Right renal cortex interstitium (tissue), 3 donors: ENCODE data around the gene DHRS9. TPM values are rescaled to one million over a fixed set of nuclear protein-coding genes. Genes with fewer than 3 reads are reported as not detected.

ENCODE experiments used
- DNase-seq, 3 donors: peaks; one replicate each; pipeline ENCODE4 v3.0.0-alpha.2; 2013; ENCODE audit warnings: low read depth in 3 of 3, low spot score in 2 of 3
- polyA plus RNA-seq, 3 donors: library from polyadenylated mRNA; unstranded; fragments of 120-200 nt; gene quantifications; one replicate each; pipeline ENCODE4 v1.2.1, GENCODE V29; 2013; ENCODE audit not compliant: insufficient read length in 3 of 3

The DHRS9 gene
- polyA plus RNA-seq, 3 donors, result 0.50 to 1.3 (median 0.93) TPM

- DNase-seq, result no peak
Observed at GRCh38 chr2:169093535-169093934, 24.2 kb downstream of the DHRS9 start.

- DNase-seq, result no peak
Observed at GRCh38 chr2:169094676-169095075, 25.3 kb downstream of the DHRS9 start.

- no peak for DNase-seq
Observed at GRCh38 chr2:169095621-169096105, 26.3 kb downstream of the DHRS9 start.

- no peak for DNase-seq
Observed at GRCh38 chr2:169104848-169105247, 35.5 kb downstream of the DHRS9 start.

DNA sequence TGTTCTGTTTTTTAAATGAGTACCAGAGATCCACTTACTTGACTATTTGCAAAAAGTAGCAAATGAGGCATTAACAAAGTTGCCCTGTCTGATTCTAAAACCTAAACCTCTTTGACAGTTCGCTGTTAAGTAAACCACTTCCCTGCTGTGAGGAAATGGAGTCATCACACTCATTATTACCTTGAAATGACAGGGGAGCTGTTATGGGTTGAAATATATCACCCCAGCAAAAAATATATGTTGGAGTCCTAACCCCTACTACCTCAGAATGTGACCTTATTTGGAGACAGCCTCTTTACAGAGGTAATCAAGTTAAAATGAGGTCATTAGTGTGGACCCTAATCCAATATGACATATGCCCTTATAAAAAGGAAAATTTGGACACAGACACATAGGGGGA, 36.1 kb downstream of the DHRS9 start:
- no peak for DNase-seq

GRCh38 chr2:169106134-169106533, 36.8 kb downstream of the DHRS9 start:
- DNase-seq, result no peak

DNA sequence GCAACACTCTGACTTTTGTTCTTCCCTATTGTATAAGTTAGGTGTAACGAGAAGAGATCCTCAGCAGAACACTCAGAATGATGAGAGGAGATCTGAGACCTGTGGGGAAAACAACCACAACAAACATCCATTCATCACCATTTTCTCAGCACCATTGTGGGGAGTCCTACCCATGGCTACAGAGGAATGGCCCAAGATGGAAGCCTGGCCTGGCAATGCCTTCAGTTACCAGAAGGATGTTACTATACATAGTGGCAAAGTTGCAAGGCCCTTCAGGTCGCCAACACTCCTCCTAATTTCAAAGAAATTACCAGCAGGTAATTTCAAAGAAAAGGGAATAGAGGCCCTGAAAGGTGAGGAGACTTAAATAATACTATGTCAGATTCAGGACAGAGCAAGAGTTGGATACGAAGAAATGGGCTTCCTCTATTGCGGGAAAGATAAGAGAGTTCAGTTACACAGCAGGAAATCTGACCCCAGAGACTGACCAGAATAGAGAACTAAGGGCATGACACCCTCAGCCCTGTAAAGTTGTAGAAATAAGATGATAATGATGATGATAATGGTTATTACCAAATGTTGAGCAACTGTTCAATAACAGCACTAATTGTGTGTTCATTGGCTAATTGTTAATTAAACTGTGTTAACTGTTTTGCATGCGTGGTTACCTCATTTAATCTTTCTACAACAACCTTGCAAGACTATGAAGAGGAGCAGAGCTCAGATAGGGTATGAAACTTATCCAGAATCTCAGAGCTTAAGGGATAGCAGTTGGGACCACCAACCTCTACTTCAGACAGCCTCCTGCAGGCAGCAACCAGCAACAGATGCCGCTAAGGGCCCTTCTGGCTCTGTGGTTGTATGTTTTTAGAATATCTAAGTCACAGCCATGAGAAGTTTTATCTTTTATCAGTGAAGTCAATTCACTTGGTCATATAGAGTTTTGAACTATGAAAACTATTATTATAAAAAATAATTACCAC, 37.5 kb downstream of the DHRS9 start:
- DNase-seq, result no peak

- no peak for DNase-seq
Observed at GRCh38 chr2:169107645-169108044, 38.3 kb downstream of the DHRS9 start.

DNA sequence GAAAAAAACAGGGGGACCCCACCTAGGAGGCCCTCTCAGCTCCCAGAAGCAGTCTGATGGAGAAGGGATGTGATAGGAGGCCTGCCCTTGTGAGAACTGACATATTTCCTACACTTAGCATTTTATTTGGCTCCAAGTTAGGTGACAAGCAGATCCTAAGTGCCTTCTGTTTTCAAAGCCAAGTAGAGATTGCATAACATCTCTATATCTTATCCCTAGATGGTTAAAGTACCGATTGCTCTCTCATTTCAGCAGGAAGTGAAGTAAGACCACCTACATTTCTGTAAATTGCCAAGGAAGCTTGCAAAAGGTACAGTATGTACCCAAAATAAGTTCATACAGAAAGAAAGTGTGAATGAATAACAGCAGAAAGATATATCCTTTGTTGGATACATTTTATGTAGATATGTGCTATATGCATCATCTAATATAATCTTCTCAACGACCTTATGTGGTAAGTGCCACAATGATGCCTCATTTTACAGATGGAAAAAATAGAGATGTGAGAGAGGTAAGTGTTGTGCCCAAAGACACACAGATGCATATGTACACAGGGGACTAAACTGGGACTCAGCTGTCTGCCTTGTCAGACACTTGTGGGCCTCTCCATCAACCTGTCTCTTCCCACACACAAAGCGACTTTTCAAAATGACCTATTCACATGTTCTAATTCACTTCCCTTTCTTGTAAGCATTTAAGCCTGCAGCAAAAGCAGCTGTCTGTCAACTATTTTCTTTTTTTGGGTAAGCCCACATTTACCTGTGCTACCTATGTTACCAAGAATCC, 38.9 kb downstream of the DHRS9 start:
- no peak for DNase-seq

DNA sequence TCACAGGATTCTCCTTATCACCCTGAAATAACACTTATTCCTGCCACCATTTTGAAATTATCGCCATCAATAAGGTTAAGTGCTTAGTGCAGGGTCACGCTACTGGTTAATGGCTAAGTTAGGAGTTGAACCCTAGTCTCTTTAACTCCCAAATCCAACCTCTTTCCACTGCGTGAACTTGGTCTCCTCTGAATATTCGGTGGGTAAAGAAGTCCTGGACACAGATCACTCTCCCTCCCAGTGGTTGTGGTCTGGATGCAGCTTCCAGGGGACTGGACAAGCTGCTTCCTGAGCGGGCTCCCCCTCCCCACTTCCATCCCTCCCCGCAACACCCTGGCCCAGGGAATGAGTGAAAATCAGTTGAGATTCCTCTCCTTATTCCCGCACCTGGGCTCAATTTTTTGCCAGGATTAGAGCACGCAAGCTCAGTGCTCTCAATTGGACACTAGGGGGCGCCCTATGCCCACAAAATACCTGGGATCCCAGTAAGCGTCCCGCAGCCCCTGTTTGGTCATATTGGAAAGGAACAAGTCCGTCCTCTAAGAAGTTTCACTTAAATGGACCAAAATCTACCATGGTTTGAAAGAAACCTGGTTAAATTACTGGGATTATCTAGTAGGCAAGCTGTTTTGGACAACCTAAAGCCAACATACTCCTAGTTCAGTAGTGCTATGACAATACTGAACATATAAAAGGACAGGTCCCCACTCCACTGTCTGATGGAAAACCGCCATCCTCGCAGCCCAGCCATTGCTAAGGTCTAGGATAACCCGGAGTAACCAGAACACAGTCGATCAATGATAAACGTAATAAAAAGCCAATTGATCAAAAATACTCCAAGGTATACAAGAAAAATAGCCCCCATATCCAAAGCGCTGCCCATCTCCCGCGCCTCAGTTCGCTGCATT, 40.4 kb downstream of the DHRS9 start:
- peak; percentile 63 to 69 (median 64) for DNase-seq

GRCh38 chr2:169110419-169110818, 41.1 kb downstream of the DHRS9 start:
- no peak for DNase-seq

DNA sequence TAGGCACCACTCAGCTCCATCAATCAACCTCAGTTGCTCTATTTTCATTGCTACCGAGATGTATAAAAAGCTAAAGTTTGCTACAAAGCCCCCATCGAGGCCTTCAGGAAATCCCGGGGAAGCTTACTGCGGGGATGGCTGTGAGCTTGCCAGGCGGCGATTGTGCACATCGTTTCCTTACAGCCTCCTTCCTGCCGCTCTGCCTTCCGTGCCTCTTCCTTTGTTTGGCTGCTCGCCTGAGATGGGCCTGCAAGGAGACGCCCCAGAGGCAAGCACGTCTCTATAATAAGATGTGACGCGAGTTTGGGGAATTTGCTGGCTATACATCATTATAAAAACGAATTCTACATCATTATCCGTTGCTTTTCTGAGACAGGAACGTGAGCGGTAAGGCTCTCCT, 41.6 kb downstream of the DHRS9 start:
- no peak for DNase-seq

- DNase-seq, result no peak
Observed at GRCh38 chr2:169112841-169113240, 43.5 kb downstream of the DHRS9 start.

- no peak for DNase-seq
Observed at GRCh38 chr2:169114056-169114455, 44.7 kb downstream of the DHRS9 start.

GRCh38 chr2:169116327-169116726, 47.0 kb downstream of the DHRS9 start:
- no peak for DNase-seq

- no peak for DNase-seq
Observed at GRCh38 chr2:169116993-169117392, 47.6 kb downstream of the DHRS9 start.

DNA sequence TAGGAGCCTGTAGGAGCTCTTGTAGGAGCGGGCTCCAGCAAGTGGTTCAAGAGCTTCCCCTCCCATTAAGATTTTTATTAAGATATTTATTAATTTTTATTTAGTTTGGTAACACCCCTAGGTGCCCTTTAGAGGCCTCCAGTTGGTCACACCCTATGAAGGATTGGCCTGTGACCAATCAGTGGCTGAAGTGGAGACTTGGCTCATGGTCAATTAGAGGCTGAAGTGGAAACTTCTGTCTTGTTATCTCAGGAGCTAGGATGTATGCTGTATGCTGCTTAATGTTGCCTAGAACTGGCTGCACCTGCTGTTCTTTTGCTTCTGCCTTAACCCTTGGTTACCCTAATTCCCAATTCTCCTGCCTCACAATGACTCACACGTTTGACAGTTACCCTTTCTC, 48.7 kb downstream of the DHRS9 start:
- DNase-seq, result no peak

GRCh38 chr2:169119123-169119760, 49.9 kb downstream of the DHRS9 start:
- DNase-seq, result no peak

- no peak for DNase-seq
Observed at GRCh38 chr2:169119851-169120250, 50.5 kb downstream of the DHRS9 start.

DNA sequence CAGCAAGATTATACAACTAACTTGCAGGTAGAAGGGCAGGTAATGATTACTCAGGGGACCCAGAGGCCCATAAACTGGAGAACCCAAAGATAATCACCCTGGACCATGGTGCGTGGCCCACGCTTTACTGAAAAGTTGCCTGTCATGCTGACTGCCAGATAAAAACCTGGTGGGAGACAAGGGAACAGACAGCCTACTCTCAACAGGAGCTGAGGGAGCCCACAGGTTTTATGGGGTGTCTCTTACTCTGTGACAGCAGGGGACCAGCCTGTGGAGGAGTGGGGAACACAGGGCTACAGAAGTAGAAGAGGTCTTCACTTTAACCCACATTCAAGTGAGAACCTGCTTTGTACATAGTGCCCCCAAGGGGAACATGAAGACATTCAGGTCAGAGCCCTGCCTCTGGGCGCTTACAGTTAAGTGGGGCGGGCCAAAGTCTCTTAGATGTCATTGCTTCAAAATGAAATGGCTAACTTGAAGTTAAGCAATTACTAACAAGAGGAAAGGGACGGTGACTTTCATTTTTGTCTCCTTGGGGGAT, 60.4 kb downstream of the DHRS9 start:
- DNase-seq, result no peak
